Jurkat, Clone E6-1 (cell line): Measurements from ENCODE around the gene TSPEAR.

Experiments
- DNase-seq: peaks from one replicate; pipeline ENCODE4 v3.0.0-alpha.2; 2011; ENCODE audit warnings: low read depth, low spot score
- H3K4me3 ChIP-seq: 2 replicates; pipeline ENCODE4 v1.5.1; 2011; ENCODE audit warnings: mild to moderate bottlenecking, low read length, control low read depth, moderate library complexity

Gene TSPEAR

DNA sequence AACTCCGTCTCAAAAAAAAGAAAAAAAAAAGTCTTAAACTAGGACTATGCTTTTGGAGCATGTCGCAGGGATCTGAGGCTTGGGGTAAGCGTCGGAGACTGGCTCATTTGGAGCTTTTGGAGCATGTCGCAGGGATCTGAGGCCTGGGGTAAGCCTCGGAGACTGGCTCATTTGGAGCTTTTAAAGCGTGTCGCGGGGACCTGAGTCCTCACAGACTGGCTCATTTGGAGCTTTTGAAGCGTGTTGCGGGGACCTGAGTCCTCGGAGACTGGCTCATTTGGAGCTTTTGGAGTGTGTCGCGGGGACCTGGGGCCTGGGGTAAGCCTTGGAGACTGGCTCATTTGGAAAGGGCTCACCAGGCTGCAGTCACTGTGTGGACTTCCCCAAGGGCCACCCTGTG, 13.6 kb upstream of the TSPEAR start:
- no peak for DNase-seq
- H3K4me3 ChIP-seq: no peak overlapping the region

DNA sequence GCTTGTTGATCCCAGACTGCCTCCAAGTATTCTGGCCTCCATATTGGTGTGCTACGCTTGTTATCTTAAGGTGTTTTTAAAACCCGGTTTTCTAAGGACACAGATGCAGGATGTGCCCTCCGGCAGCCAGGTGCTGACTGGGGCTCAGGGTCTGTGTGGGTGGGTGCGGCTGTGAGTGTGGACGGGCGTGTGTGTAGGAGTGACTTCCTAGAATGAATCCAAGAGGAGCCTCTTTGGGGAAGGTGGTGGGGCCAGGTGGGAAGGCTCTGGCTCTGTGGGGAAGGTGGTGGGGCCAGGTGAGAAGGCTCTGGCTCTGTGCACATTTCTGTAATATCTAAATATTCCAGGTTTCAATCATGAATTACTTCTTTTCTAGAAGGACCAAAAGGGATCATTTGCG, 12.8 kb upstream of the TSPEAR start:
- H3K4me3 ChIP-seq: no peak overlapping the region
- DNase-seq: no peak

DNA sequence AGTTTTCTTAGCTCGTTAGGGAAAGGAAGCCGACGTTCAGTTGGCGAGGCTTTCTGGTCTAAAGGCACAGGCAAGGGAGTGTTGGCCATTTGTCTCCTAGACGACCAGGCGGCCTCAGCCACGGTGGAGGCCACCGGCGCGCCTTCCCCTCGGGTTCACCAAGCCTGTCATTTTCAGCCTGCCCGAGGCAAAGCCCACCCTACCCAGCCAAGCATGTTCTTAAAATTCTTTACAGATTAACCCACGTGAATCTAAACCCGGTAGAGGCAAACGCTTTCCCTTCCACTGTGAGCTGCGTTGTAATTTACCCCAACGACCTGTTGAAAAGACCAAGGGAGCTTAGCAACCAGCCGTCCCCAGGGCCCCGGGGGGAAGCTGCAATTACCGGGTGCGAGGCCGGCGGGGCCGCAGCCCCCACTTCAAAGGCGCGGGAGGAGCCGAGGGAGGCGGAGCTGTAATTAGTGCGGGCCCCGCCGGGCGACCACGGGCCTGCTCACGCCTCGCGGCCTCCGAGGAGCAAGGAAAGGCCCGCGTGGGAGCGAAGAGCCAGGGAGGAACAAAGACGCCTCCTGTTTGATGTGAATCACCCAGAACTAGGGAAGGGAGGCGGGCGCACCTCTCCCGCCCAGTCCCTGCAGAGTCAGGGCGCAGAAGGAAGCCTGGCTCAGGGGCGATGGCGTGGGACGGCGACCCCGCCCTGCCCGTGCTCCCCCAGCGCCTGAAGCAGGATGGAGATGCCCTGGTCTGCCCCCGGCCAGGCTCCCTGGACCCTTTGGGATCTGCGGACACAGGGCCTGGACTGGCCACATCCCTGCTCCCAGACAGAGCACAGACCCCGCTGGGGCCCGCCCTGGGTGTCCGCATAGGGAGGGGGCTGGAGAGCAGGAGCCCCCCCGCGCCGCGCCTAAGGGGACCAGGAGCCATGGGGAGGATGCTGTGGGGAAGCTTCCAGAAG, 12.1 kb upstream of the TSPEAR start:
- no peak overlapping the region for H3K4me3 ChIP-seq
- peak; percentile 12 for DNase-seq

DNA sequence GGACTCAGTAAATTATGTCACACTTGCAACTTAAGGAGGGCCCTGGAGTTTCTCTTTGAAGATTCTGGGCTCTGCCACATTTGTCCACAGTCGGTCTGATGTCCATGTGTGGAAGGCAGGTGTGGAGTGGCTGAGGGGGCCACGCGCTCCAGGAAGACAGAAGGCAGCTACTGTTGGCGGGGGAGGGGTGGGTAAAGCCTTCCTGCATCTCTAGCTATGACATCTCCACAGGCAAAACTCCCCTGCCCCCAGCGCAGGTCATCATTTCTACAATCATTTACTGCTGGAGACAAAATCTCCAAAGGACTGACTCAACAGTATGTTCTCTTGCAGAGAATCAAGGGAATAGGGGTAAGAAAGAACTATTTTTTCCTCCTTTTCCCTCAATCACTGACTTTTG, 11.4 kb upstream of the TSPEAR start:
- no peak for DNase-seq
- H3K4me3 ChIP-seq: no peak overlapping the region

DNA sequence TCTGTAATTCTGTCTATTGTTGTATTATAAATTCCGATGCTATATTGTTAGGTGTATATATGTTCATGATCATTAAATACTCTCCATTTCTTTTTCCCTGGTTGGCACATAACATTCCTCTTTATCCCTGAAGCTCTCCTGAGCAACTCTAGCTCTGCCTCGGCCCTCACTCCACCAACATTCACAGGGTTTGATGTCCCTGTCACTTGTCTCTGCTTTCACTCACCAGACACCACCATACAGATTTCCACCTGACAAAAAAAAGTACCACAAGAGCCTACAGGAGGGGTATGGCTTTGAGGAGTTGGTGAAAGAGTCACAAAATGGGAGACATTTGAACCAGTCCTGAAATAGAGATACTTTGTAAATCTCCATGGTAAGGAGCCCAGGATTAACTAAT, 8.8 kb upstream of the TSPEAR start:
- no peak for DNase-seq
- H3K4me3 ChIP-seq: no peak overlapping the region

DNA sequence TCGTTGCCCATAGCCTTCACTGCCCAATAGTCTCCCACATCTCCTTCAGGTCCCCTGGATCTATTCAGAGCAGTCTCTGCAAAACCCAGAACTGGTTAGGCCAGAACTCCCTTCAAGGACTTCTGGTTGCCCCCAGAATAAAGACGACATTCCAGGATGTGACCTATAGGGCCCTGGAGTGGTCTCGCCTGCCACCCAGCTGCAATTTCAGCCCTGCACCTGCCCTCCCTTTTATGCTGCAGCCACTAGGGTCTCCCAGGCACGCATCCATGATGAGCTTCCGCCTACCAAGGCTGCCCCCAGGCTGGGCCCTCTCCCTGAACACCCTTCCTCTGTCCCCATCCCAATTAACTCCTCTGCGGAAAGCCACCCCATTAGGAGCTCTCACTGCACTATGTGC, 7.2 kb upstream of the TSPEAR start:
- no peak overlapping the region for H3K4me3 ChIP-seq
- DNase-seq: no peak

DNA sequence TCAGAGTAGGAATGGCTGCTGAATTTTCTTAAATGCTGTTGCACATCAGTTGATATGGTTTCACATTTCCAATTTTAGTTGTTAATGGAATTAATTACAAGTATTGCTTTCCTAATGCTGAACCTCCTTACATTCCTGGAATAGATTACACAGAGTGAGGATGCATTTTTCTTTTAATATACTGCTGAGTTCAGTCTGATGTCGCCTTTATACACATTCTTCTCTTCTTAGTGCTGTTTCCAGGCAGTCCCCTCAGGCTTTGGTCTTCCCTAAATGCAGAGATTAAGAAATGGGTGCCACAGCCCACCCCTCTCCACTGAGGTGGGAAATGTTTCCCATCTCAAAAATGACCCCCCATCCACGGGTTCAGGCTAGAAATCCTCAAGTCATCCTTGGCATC, 6.7 kb upstream of the TSPEAR start:
- no peak for DNase-seq
- no peak overlapping the region for H3K4me3 ChIP-seq

DNA sequence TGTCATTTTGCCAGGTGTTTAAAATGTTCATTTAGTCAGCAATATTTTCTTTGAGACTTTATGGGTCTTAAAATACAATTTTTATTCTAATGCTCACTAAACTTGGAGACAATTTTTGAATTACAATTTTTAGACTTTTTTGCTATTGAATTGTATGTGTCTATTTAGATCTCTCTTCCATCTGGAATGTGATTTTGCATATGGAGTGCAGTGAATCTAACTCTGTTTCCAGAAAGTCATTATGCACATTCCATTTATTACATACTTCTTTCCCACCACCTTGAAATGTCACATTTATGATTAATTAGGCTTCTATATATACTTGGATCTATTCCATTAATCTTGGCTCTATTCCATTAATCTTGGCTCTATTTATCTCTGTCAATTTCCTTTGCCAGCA, 5.6 kb upstream of the TSPEAR start:
- no peak overlapping the region for H3K4me3 ChIP-seq

DNA sequence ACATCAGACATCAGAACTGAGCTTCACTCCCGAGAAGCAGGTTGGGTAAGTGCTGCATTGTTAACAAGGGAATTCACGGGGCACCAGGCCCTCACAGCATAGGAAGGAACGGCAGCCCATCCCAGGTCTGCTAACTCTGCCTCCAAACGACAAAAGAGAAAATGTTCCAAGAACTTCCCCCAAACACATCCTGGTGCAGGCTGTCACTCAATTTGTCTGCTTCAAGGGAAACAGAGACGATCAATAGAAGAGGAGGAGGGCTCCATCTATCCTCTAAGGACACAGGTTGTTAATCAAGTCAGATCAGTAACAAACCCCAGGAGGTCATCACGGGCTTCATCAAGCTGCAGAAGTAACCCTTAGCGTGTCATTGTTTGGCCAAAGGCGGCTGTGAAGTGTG, 3.5 kb upstream of the TSPEAR start:
- H3K4me3 ChIP-seq: no peak overlapping the region
- no peak for DNase-seq

More for the DNA sequence above, 5.6 kb upstream of the TSPEAR start:
- DNase-seq: no peak

DNA sequence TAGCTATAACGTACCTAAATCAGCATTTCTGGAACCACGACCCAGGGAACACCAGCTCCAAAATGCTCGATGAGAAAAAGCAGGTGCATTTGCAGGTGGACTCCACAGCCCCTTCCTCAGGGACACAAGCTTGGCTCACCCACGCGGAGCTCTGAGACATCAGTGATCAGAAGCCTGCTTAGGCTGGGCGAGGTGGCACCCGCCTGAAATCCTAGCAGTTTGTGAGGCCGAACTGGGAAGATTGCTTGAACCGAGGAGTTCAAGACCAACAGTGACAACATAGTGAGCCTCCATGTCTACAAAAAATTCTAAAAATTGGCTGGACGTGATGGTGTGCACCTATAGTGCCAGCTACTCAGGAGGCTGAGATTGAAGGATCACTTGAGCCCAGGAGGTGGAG, 2.5 kb upstream of the TSPEAR start:
- H3K4me3 ChIP-seq: no peak overlapping the region
- no peak for DNase-seq

DNA sequence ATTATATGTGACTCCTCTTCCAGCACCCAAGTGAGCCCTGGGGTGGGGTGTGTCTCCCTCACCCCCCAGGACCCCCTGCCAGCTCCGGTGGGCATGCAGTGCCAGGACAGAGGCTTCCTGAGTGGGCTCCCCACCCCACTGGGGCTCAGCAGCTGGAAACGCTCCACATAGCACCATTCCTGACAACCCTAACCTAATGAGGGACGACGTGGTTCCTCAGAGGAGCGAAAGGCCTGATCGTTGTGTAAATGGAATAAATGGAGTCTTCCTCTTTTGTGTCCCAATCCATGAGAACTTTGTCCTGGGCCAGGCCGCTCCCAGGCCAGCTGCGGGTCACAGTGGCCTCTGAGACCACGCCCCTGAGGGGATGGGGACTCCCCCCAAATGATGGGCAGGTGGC, 1.8 kb upstream of the TSPEAR start:
- no peak overlapping the region for H3K4me3 ChIP-seq
- DNase-seq: no peak

DNA sequence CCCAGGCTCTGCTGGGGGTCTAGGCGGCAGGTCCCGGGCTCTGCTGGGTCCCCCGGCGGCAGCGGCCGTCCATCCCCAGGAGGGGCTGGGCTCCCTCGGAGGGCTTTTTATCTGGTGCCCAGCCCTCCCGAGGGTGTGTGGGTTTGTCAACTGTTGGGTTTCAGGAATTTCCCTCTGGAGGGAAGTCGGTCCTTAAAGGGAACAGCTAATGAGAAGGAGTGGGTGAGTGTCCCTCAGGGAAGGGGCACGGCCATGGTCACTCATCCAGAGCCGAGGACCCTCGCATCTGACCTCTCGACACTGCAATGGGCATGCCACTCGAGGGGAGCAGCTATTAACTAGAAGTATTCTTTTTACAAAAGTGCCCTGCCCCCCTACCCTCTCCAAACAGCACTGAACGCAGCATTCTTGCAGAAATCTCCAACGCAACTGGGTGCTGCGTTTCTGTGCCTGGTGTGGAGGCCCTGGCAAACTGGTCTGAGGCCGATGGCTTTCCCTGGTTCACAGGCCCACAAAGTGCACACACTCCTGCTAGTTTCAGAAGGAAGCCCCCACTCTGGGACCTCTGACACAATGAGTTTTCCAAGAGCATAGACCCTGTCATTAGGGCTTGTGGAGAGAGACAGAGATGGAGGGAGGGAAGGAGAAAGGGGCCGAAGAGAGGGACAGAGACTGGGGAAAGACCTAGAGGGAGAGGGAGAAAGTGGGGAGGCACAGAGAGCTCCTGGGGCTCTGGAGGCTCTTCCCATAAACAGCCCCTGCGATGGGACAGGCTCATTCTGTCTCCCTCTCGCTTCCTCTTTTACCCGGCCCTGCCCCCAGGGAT, 1.0 kb upstream of the TSPEAR start:
- DNase-seq: no peak
- H3K4me3 ChIP-seq: no peak overlapping the region

DNA sequence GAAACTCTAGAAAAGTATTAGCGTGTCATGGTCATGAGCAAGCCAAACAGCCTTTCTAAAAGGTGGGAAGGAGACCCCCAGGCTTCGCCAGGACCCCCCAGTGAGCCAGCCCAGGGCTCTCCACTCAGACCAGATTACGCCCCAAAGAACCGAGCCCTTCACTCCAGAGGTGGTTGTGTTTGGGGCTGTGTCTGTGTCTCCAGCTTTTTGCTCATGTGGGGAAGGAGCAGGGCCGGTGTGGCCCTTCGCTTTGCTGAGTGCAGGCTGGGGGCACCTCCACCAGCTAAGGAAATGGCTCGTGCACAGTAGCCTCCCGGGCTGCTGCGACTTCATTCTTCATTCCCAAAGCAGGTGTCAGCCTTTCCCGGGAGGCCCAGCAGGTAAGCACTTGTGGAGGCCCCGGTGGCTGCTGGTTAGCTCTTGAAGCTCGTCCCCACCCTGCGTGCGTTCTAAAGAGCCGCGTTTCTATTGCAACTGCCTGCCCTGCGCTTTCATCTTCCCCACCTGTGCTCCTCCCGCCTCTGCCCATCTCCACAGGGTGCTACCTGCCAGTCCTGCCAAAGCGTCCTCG, 531 bp downstream of the TSPEAR start:
- DNase-seq: no peak
- H3K4me3 ChIP-seq: no peak overlapping the region

DNA sequence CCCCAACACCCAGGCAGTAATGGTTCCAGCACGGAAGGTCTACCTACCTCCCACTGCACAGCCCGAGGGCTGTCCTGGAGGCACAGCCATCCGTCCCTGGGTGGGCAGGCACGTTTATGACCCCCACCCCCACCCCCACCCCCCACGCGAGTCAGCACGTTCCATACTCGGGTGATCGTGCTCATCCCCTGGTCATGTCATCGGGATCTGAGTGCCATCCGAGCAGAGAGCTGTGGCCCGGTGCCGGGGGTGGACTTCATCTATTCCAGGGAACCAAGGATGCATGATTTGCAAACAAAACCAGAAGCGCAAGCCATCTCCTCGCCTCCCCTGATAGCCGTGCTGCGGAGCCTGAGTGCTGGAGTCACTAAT, 1.1 kb downstream of the TSPEAR start:
- no peak for DNase-seq
- H3K4me3 ChIP-seq: no peak overlapping the region

DNA sequence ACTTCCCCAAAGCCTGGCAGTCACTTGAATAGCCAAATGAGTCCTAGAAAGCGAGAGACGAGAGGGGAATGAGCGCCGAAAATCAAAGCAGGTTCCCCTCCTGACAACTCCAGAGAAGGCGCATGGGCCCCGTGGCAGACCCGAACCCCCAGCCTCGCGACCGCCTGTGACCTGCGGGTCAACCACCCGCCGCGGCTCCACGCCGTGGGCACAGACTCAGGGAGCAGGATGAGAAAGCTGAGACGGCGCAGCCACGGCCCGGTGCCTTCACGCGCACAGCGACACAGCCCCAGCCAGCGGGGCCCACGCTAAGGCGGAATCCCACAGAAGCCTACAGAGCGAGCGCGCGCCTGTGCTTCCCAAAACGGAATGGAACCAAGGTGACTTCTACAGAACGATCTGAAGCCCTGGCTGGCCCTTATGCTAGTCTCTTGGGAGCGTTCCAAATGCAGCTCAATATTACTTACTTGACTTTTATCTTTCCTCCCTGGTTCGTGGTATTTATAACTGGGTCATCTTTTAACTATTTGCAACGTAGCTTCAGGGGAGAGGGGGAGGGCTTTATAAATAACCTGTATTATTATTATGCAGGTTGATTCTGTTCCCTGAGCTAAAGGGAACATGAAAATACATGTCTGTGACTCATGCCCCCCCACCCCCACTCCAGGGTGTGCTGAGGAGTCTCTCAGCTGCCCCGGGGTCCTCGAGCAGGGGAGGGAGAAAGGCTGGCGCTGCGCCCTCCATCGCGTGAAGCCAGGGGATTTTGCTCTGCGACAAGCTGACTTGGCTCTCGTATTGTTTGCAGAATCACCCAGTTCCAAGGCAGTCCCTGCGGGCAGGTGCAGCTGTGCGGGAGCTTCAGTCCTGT, 1.7 kb downstream of the TSPEAR start:
- no peak overlapping the region for H3K4me3 ChIP-seq

DNA sequence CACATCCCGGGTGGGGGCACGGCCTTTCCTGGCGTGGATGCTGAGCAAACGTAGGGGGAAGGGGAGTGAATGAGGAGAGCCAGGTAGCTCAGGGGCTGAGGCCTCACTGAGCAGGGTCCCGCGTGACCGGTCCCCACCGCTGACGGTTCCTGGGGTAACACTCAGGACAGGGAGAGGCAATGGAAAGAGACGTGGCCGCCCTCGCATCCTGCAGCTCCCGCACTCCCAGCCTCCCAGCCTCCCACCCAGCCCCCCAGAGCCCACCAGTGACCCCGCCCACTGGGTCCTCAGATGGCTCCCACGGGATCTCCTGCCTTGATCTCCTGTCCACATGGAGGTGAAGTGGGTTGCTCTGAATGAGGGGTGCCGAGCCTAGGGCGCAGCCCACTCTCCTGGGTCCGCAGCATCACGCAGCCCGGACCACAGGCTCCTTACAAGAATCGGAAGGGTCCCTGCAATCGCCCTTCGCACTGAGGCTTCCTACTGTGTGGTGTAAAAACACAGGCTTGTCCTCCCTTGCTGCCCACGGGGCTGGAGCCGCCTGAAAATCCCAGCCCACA, 2.4 kb downstream of the TSPEAR start:
- no peak overlapping the region for H3K4me3 ChIP-seq
- no peak for DNase-seq

More for the DNA sequence above, 1.7 kb downstream of the TSPEAR start:
- no peak for DNase-seq

DNA sequence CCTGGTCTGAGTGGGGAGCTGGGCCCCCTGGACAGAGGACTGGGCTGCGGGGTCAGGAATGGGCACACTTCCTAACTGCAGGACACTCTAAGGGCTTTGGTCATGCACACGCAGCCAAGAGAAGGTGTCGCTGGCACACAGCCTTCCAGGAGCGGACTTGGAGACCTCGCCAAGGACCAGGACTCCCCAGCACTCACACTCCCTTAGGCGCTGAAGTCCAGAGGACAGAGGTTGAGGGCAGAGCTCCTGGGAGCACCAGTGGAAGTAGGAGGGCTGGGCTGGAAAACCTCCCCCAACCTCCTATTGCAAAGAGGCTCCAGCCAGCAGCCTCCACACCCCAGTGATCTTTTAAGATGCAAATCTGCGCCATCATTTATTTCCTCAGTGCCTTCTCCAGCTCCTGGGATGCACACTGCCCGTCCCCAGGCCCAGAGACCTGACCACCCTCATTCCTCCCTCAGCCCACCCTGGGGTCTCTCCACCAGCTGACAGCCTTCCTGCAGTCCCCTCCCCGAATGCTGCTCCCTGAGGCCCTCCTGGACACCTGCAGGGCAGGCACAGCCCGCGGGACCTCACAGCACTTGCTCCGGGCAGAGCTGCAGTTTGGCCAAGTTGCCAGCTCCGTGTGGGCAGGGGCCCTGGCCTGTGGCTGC, 3.0 kb downstream of the TSPEAR start:
- no peak overlapping the region for H3K4me3 ChIP-seq
- DNase-seq: no peak
